ENCODE results near the gene PID1. TPM values are rescaled to one million over a fixed set of nuclear protein-coding genes. Genes with fewer than 3 reads are reported as not detected.

PID1 gene
- total and polyA plus RNA-seq, 4 donors: 17.0 to 45.7 (median 30.0) TPM

DNA sequence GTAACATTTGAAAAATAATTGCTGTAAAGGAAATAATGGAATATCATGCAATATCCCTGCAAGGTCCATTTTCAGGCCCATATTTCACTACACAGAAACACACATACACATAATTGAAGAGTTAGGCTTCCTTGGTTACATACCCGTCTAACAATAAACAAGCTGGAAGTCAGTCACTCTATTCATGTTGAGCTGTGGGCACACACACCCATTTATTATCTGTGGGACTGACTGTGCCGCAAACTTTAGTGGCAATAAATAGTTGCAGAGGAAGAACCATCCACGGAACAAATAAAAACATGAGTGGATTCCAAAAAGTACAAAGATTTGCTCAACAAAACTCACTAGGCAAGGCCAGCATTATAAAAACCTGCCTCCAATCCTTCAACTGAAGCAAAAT, 24.8 kb downstream of the PID1 start:
- no peak for DNase-seq
- Histone ChIP-seq H3K4me1 (ENCODE audit: control insufficient read depth in 5 of 5, insufficient read depth in 5 of 5, low read length in 5 of 5) (peaks cover 0 to 15% (median 0%) of the 10 kb centered on the region in 5 donors), H3K27me3 (ENCODE audit: control insufficient read depth in 3 of 3, insufficient read depth in 3 of 3, low read length in 2 of 3) (no peaks in the 10 kb centered on the region), H3K36me3 (ENCODE audit: control insufficient read depth in 4 of 4, insufficient read depth in 4 of 4, low read length in 4 of 4) (no peaks in the 10 kb centered on the region), H3K9ac (ENCODE audit: insufficient read depth in 1 of 2, low read length in 2 of 2) (no peak overlapping the region), H3K4me3 (no peak overlapping the region), H3K9me3 (ENCODE audit: control insufficient read depth in 4 of 4, insufficient read depth in 3 of 4, low read length in 3 of 4) (peaks cover 0 to 2% (median 0%) of the 10 kb centered on the region in 4 donors), H3K27ac (ENCODE audit: low read depth in 1 of 2, low read length in 1 of 2) (no peak overlapping the region)
- 88 to 91% methylated on average over 3 of the region's 3 CpGs for WGBS, 2 donors
- TF ChIP-seq, protein P1, sequence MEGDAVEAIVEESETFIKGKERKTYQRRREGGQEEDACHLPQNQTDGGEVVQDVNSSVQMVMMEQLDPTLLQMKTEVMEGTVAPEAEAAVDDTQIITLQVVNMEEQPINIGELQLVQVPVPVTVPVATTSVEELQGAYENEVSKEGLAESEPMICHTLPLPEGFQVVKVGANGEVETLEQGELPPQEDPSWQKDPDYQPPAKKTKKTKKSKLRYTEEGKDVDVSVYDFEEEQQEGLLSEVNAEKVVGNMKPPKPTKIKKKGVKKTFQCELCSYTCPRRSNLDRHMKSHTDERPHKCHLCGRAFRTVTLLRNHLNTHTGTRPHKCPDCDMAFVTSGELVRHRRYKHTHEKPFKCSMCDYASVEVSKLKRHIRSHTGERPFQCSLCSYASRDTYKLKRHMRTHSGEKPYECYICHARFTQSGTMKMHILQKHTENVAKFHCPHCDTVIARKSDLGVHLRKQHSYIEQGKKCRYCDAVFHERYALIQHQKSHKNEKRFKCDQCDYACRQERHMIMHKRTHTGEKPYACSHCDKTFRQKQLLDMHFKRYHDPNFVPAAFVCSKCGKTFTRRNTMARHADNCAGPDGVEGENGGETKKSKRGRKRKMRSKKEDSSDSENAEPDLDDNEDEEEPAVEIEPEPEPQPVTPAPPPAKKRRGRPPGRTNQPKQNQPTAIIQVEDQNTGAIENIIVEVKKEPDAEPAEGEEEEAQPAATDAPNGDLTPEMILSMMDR (IDR thresholded peaks at IDR 0.05; ENCODE audit: control extremely low read depth, extremely low read depth): no peak
- ATAC-seq (ENCODE audit: insufficient read depth, low FRiP score): no peak

DNA sequence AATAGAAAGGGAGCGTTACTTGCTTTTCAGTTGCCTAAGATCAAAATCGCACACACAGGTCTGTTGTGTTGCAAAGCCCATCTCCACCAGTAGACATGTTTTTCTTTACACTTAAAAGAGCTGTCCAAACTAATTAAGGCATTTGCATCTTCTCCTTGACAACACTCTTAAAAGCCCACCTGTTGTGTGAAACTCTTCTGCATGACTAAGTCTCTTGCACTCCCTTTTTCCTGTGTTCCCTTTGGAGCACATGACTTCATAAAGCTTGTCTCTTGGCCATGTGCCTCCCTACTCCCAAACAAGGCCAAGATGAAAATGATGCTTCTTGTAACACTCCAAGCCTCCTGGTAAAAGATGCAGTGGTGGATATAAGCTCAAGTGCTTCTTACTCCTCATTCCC, 26.1 kb downstream of the PID1 start:
- no peak for ATAC-seq (ENCODE audit: insufficient read depth, low FRiP score)
- Histone ChIP-seq H3K27me3 (ENCODE audit: control insufficient read depth in 3 of 3, insufficient read depth in 3 of 3, low read length in 2 of 3) (no peaks in the 10 kb centered on the region), H3K4me3 (no peak overlapping the region), H3K27ac (ENCODE audit: low read depth in 1 of 2, low read length in 1 of 2) (no peak overlapping the region), H3K9me3 (ENCODE audit: control insufficient read depth in 4 of 4, insufficient read depth in 3 of 4, low read length in 3 of 4) (peaks cover 0 to 6% (median 2%) of the 10 kb centered on the region in 4 donors), H3K36me3 (ENCODE audit: control insufficient read depth in 4 of 4, insufficient read depth in 4 of 4, low read length in 4 of 4) (no peaks in the 10 kb centered on the region), H3K9ac (ENCODE audit: insufficient read depth in 1 of 2, low read length in 2 of 2) (no peak overlapping the region), H3K4me1 (ENCODE audit: control insufficient read depth in 5 of 5, insufficient read depth in 5 of 5, low read length in 5 of 5) (peaks cover 0 to 15% (median 0%) of the 10 kb centered on the region in 5 donors)
- WGBS, 2 donors: 89 to 93% methylated on average over 2 of the region's 2 CpGs
- DNase-seq: peak in 1 of 3 donors; percentile 42
- TF ChIP-seq, protein P1 (IDR thresholded peaks at IDR 0.05; ENCODE audit: control extremely low read depth, extremely low read depth): no peak

DNA sequence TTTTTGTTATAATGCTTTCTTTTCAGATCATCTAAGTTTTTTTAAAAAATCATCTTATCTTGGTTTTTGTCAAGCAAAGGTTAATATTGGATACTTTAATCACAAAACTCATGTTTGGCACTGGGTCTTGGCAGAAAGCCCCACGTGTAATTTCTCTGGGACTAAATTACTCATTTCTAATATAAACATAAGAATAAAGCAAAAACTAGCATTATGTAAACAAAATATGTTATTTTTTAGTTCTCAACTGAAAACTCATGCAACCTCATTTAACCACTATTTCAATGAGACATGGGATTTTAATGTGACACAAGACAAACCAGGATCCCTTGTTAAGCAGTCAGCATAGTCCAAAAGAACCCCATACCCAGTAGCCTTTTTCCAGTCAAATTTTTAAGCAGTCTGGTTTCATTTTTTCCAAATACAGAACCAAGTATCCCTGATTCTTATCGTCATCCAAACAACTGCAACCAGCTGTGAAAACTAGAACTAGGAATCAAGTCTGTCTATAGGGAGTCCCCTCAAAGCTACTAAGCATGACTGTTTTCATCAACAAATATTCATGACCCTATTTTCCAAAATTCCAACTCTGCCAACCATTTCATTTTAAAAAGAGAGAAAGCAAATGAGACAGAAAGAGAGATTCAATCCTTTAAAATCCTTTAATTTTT, 27.1 kb downstream of the PID1 start:
- DNase-seq: peak; percentile 76 to 94 (median 90)
- TF ChIP-seq, protein P1 (IDR thresholded peaks at IDR 0.05; ENCODE audit: control extremely low read depth, extremely low read depth): no peak
- no peak overlapping the region for H3K4me3 ChIP-seq
- no peaks in the 10 kb centered on the region for H3K36me3 ChIP-seq (ENCODE audit: control insufficient read depth in 4 of 4, insufficient read depth in 4 of 4, low read length in 4 of 4)
- no peak overlapping the region for H3K27ac ChIP-seq (ENCODE audit: low read depth in 1 of 2, low read length in 1 of 2)
- H3K9me3 ChIP-seq (ENCODE audit: control insufficient read depth in 4 of 4, insufficient read depth in 3 of 4, low read length in 3 of 4): peaks cover 0 to 7% (median 2%) of the 10 kb centered on the region in 4 donors
- no peak for ATAC-seq (ENCODE audit: insufficient read depth, low FRiP score)
- 52 to 66% methylated on average over 2 of the region's 2 CpGs for WGBS, 2 donors
- no peak overlapping the region for H3K9ac ChIP-seq (ENCODE audit: insufficient read depth in 1 of 2, low read length in 2 of 2)
- H3K27me3 ChIP-seq (ENCODE audit: control insufficient read depth in 3 of 3, insufficient read depth in 3 of 3, low read length in 2 of 3): no peaks in the 10 kb centered on the region
- peaks cover 0 to 15% (median 0%) of the 10 kb centered on the region in 5 donors for H3K4me1 ChIP-seq (ENCODE audit: control insufficient read depth in 5 of 5, insufficient read depth in 5 of 5, low read length in 5 of 5)
